ENCODE data around the gene TSPAN14.

DNA sequence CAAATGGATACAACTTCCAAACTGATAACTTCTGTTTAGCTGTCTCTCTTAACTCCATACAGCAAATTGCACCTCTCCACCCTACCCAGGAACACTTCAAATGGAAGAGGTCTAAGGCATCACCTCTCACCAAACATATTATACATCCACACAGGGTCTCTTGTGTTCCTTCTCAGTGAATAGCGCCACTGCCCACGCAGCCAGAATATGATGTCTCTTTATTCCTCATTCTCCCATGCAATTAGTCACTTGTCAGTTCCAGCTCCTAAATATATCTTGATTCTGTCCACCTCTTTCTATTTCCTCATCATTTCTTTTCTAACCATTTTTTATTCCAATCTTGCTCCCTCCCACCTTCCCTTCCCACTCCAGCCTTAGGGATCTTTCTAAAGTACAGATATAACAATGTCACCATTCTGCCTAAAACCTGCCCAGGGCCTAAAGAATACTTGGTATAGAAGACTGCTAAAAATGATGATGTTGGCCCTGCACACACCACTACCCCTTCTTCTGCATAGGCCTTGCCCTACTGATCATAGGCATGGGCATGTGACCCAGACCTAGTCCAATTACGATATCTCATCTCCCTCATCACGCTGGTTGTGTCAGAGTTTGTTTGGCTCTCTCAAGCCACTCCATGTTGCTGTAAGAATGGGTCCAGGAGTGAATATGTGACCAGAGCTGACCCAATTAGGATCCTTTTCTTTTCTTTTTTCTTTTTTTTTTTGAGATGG, 5.7 kb upstream of the TSPAN14 start:
- no peak for TF ChIP-seq EZH2 (IDR thresholded peaks at IDR 0.05; ENCODE audit: borderline replicate concordance)
- TF ChIP-seq, protein P1, sequence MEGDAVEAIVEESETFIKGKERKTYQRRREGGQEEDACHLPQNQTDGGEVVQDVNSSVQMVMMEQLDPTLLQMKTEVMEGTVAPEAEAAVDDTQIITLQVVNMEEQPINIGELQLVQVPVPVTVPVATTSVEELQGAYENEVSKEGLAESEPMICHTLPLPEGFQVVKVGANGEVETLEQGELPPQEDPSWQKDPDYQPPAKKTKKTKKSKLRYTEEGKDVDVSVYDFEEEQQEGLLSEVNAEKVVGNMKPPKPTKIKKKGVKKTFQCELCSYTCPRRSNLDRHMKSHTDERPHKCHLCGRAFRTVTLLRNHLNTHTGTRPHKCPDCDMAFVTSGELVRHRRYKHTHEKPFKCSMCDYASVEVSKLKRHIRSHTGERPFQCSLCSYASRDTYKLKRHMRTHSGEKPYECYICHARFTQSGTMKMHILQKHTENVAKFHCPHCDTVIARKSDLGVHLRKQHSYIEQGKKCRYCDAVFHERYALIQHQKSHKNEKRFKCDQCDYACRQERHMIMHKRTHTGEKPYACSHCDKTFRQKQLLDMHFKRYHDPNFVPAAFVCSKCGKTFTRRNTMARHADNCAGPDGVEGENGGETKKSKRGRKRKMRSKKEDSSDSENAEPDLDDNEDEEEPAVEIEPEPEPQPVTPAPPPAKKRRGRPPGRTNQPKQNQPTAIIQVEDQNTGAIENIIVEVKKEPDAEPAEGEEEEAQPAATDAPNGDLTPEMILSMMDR (IDR thresholded peaks at IDR 0.05; ENCODE audit: poor library complexity): no peak

All from hepatocyte (in vitro differentiated cells).